ENCODE results near the gene SURF4. TPM values are rescaled to one million over a fixed set of nuclear protein-coding genes. Genes with fewer than 3 reads are reported as not detected.
"Not testable (repeated sequence)": the region's sequence is repeated elsewhere in the genome, so short reads cannot be mapped to it uniquely, and the experiment has no call there.

Gene SURF4
- total and polyA plus RNA-seq, 2 donors (not counting 1 experiment from before 2014, with no cell fraction given): 34.7 to 43.8 TPM

DNA sequence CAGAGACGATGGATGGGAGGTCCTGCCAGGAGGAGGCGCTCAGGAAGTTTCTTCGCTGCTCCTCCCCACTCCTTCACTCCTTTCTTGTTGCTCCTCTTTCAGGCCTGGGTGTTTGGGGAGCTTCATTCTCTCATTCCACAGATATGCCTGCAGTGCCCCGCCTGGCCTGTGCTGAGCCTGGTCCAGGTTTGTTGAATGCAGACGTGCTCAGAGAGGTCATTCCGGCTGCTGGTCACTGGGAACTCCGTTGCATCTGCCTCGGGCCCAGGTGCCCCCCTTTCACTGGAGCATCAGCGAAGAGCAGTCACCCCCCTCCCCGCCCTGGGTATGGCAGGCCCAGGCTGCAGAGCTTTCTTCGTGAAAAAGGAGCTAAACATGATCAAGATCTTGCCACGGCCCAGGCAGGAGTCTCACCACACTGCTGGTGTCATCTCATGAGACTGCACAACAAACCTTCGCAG is 55.4 kb downstream of the SURF4 start:
- Histone ChIP-seq H3K4me1 (ENCODE audit: control insufficient read depth in 2 of 2, insufficient read depth in 2 of 2, low read length in 2 of 2) (no peaks in the 10 kb centered on the region), H3K27me3 (replicated peaks in 1 of 4; ENCODE audit: control extremely low read depth in 1 of 4, control insufficient read depth in 3 of 4, insufficient read depth in 4 of 4, low read length in 3 of 4) (no peaks in the 10 kb centered on the region), H3K4me2 (replicated peaks; ENCODE audit: low read depth, low read length, poor library complexity, severe bottlenecking) (no peak overlapping the region), H4K20me1 (ENCODE audit: control insufficient read depth, insufficient read depth, low read length, poor library complexity, severe bottlenecking) (no peaks in the 10 kb centered on the region), H3K36me3 (replicated peaks in 1 of 2; ENCODE audit: control extremely low read depth in 1 of 2, control insufficient read depth in 1 of 2, extremely low read depth in 1 of 2, insufficient read depth in 2 of 2, low read length in 1 of 2) (no peaks in the 10 kb centered on the region), H3K79me2 (ENCODE audit: control insufficient read depth, insufficient read depth, low read length) (no peaks in the 10 kb centered on the region), H3K4me3 (ENCODE audit: control extremely low read depth in 1 of 5, extremely low read depth in 1 of 5, insufficient read depth in 1 of 5, low read depth in 2 of 5, low read length in 4 of 5) (no peak overlapping the region), H3K9ac (ENCODE audit: low read length) (no peak overlapping the region), H2AFZ (ENCODE audit: insufficient read depth, low read depth, low read length, poor library complexity, severe bottlenecking) (no peak overlapping the region), H3K27ac (ENCODE audit: low read length in 2 of 2) (no peak overlapping the region), H3K9me3 (ENCODE audit: control extremely low read depth in 1 of 3, control insufficient read depth in 2 of 3, insufficient read depth in 1 of 3, low read length in 2 of 3) (peaks cover 0 to 8% (median 0%) of the 10 kb centered on the region in 3 donors)
- 88% methylated on average over 10 of the region's 13 CpGs for WGBS (ENCODE audit: insufficient coverage)
- H3K4me3 Mint-ChIP-seq: no peak overlapping the region
- H3K27me3 Mint-ChIP-seq: peaks cover 7% of the 10 kb centered on the region
- ChIA-PET CTCF (no interaction called here), POLR2A (no interaction called here)
- intact Hi-C loops (cut with micrococcal nuclease): no loop called here
- DNase-seq (no peak), ATAC-seq (ENCODE audit: low read depth) (no peak)
- no peaks in the 10 kb centered on the region for H3K4me1 Mint-ChIP-seq
- no peaks in the 10 kb centered on the region for H3K9me3 Mint-ChIP-seq (ENCODE audit: insufficient read depth)
- no peak for TF ChIP-seq EZH2 (IDR thresholded peaks at IDR 0.05; ENCODE audit: borderline replicate concordance, insufficient read depth, low read depth, low read length, poor library complexity, severe bottlenecking)
- TF ChIP-seq, protein P1, sequence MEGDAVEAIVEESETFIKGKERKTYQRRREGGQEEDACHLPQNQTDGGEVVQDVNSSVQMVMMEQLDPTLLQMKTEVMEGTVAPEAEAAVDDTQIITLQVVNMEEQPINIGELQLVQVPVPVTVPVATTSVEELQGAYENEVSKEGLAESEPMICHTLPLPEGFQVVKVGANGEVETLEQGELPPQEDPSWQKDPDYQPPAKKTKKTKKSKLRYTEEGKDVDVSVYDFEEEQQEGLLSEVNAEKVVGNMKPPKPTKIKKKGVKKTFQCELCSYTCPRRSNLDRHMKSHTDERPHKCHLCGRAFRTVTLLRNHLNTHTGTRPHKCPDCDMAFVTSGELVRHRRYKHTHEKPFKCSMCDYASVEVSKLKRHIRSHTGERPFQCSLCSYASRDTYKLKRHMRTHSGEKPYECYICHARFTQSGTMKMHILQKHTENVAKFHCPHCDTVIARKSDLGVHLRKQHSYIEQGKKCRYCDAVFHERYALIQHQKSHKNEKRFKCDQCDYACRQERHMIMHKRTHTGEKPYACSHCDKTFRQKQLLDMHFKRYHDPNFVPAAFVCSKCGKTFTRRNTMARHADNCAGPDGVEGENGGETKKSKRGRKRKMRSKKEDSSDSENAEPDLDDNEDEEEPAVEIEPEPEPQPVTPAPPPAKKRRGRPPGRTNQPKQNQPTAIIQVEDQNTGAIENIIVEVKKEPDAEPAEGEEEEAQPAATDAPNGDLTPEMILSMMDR (IDR thresholded peaks at IDR 0.05): no peak
- no peak overlapping the region for H3K27ac Mint-ChIP-seq

DNA sequence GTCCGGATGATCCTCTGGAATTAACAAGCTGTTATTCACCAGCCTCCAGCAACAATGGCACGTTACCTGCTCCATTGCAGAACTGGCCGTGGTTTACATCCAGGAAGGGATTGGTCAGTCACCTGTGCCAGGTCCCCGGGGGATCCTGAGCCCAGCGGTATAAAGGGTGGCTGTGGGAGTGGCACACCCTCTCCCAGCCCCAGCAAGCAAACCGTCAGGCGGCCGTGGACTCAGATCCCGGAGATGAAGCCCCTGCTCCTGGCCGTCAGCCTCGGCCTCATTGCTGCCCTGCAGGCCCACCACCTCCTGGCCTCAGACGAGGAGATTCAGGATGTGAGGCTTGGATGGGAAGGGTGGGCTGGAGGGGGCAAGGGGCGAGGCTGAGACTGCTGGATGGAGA is 58.3 kb downstream of the SURF4 start:
- POLR2A ChIA-PET; H3K9ac ChIP-seq (ENCODE audit: low read length); H3K4me2 ChIP-seq (replicated peaks; ENCODE audit: low read depth, low read length, poor library complexity, severe bottlenecking); DNase-seq; CTCF ChIA-PET; H3K79me2 ChIP-seq (ENCODE audit: control insufficient read depth, insufficient read depth, low read length); H3K9me3 Mint-ChIP-seq (ENCODE audit: insufficient read depth); H3K36me3 ChIP-seq (replicated peaks in 1 of 2; ENCODE audit: control extremely low read depth in 1 of 2, control insufficient read depth in 1 of 2, extremely low read depth in 1 of 2, insufficient read depth in 2 of 2, low read length in 1 of 2); H3K27me3 Mint-ChIP-seq; H3K27me3 ChIP-seq (replicated peaks in 1 of 4; ENCODE audit: control extremely low read depth in 1 of 4, control insufficient read depth in 3 of 4, insufficient read depth in 4 of 4, low read length in 3 of 4); intact Hi-C loops (cut with micrococcal nuclease); H3K4me1 Mint-ChIP-seq; H3K4me3 Mint-ChIP-seq; H3K27ac Mint-ChIP-seq; H3K4me1 ChIP-seq (ENCODE audit: control insufficient read depth in 2 of 2, insufficient read depth in 2 of 2, low read length in 2 of 2); ATAC-seq (ENCODE audit: low read depth); H2AFZ ChIP-seq (ENCODE audit: insufficient read depth, low read depth, low read length, poor library complexity, severe bottlenecking); H4K20me1 ChIP-seq (ENCODE audit: control insufficient read depth, insufficient read depth, low read length, poor library complexity, severe bottlenecking); H3K27ac ChIP-seq (ENCODE audit: low read length in 2 of 2); H3K4me3 ChIP-seq (ENCODE audit: control extremely low read depth in 1 of 5, extremely low read depth in 1 of 5, insufficient read depth in 1 of 5, low read depth in 2 of 5, low read length in 4 of 5); H3K9me3 ChIP-seq (ENCODE audit: control extremely low read depth in 1 of 3, control insufficient read depth in 2 of 3, insufficient read depth in 1 of 3, low read length in 2 of 3): not testable (repeated sequence)
- WGBS (ENCODE audit: insufficient coverage): 89% methylated on average over 5 of the region's 13 CpGs
